IgD-negative memory B cell (primary cell): ENCODE data around the gene ANTXRL. TPM values are rescaled to one million over a fixed set of nuclear protein-coding genes. Genes with fewer than 3 reads are reported as not detected.
"Not testable (repeated sequence)": the region's sequence is repeated elsewhere in the genome, so short reads cannot be mapped to it uniquely, and the experiment has no call there.

Experiments used
- H3K27ac Mint-ChIP-seq, 3 donors: one replicate each; pipeline ENCODE4 v1.8.0; 2020 to 2022; ENCODE audit warnings: mild to moderate bottlenecking in 3 of 3, mixed read lengths in 3 of 3, moderate library complexity in 1 of 3
- H3K27me3 Mint-ChIP-seq: one replicate; pipeline ENCODE4 v1.8.0; 2021; ENCODE audit warnings: mixed read lengths
- H3K36me3 Mint-ChIP-seq: one replicate; pipeline ENCODE4 v1.8.0; 2020; ENCODE audit warnings: mild to moderate bottlenecking, mixed read lengths
- H3K4me1 Mint-ChIP-seq, 3 donors: one replicate each; pipeline ENCODE4 v1.8.0; 2020 to 2022; ENCODE audit warnings: mixed read lengths in 3 of 3, mild to moderate bottlenecking in 1 of 3
- H3K4me3 Mint-ChIP-seq, 4 donors: one replicate each; pipeline ENCODE4 v1.8.0; 2020 to 2022; ENCODE audit warnings: mild to moderate bottlenecking in 4 of 4, mixed read lengths in 4 of 4, moderate library complexity in 3 of 4
- H3K9me3 Mint-ChIP-seq, 3 donors: one replicate each; pipeline ENCODE4 v1.8.0; 2020 to 2021; ENCODE audit warnings: mixed read lengths in 3 of 3, mild to moderate bottlenecking in 1 of 3
- polyA plus RNA-seq: library from polyadenylated mRNA; unstranded; fragments of 300-500 nt; fragmentation: Illumina TruSeq; gene quantifications from one replicate; pipeline ENCODE4 v1.2.3, GENCODE V29; 2021

The ANTXRL gene
- polyA plus RNA-seq, 1 donor from 2014 or later: not detected

- Mint-ChIP-seq H3K27me3 (peaks cover 2% of the 10 kb centered on the region), H3K9me3 (no peaks in the 10 kb centered on the region), H3K27ac (no peak overlapping the region), H3K4me3 (no peak overlapping the region), H3K4me1 (no peaks in the 10 kb centered on the region), H3K36me3 (no peaks in the 10 kb centered on the region)
Observed at GRCh38 chr10:46312953-46313352, 26.2 kb downstream of the ANTXRL start.

DNA sequence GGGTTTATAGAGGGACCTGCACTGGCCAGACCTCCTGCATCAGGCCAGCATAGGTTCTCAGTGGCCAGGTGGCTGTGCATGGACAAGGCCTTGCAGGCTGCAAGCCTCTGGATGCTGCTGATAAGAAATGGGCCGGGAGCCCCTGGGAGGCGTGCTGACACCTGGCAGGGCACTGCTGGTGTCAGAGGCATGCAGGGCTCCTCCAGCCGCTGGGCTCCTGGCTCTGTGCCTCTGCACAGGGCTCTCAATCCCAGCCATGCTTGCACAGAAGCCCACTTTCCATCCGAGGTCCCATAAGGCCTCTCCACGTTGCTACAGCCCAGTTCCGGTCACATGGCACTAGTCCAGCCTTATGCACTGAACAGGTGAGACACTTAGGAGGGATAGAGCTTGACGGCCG, 27.3 kb downstream of the ANTXRL start:
- no peak overlapping the region for H3K4me3 Mint-ChIP-seq

DNA sequence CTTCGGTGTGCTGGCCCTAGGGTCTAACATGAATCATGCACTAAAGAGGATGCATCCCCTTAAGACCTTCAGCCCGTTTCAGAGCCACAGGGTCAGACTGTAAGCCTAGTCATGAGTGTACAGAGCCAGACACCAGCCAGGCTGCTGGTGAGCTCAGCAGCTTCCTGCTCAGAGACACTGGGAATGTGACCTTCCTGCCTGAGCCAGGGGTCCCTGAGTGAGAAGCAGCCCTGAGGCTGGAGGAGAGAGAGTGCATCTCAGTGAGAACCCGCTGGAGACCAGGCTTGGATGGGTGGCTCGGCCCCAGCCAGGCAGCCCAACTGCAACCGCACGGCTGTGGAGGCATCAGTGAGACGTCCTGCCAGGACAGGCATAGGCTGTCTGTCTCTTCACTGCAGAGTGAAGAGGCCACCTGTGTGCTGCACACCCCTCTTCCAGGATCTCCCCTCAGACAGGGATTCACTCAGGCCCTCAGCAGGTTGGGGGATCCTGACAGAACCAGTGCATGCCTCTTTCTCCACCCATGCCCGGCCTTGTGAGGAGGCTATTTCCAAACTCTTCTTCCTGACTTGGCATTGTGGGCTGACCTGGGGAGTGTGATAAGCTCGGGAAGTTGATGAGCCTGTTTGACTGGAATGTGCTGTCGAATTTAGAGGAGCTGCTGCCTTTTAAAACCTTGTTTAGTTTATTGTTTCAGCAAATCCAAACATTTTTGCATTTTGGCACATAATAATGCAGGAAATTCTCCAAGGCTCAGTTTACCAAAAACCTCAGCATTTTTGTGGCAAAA, 28.5 kb downstream of the ANTXRL start:
- H3K9me3 Mint-ChIP-seq, H3K36me3 Mint-ChIP-seq, H3K27ac Mint-ChIP-seq, H3K4me3 Mint-ChIP-seq, H3K27me3 Mint-ChIP-seq, H3K4me1 Mint-ChIP-seq: not testable (repeated sequence)

More for the DNA sequence above, 27.3 kb downstream of the ANTXRL start:
- Mint-ChIP-seq H3K27me3 (peaks cover 2% of the 10 kb centered on the region), H3K4me1 (no peaks in the 10 kb centered on the region), H3K36me3 (no peaks in the 10 kb centered on the region), H3K9me3 (no peaks in the 10 kb centered on the region), H3K27ac (no peak overlapping the region)

GRCh38 chr10:46317370-46317769, 30.6 kb downstream of the ANTXRL start:
- Mint-ChIP-seq H3K27me3 (peaks cover 3% of the 10 kb centered on the region), H3K9me3 (no peaks in the 10 kb centered on the region), H3K36me3 (no peaks in the 10 kb centered on the region), H3K4me3 (no peak overlapping the region), H3K27ac (no peak overlapping the region), H3K4me1 (no peaks in the 10 kb centered on the region)

- no peaks in the 10 kb centered on the region for H3K9me3 Mint-ChIP-seq
- H3K27me3 Mint-ChIP-seq: peaks cover 3% of the 10 kb centered on the region
- no peaks in the 10 kb centered on the region for H3K36me3 Mint-ChIP-seq
- H3K4me3 Mint-ChIP-seq: no peak overlapping the region
- H3K4me1 Mint-ChIP-seq: no peaks in the 10 kb centered on the region
- no peak overlapping the region for H3K27ac Mint-ChIP-seq
Observed at GRCh38 chr10:46317889-46318288, 31.1 kb downstream of the ANTXRL start.

GRCh38 chr10:46318799-46319198, 32.0 kb downstream of the ANTXRL start:
- no peak overlapping the region for H3K4me3 Mint-ChIP-seq
- H3K9me3 Mint-ChIP-seq: no peaks in the 10 kb centered on the region
- no peaks in the 10 kb centered on the region for H3K4me1 Mint-ChIP-seq
- H3K27me3 Mint-ChIP-seq: peaks cover 3% of the 10 kb centered on the region
- H3K36me3 Mint-ChIP-seq: no peaks in the 10 kb centered on the region
- H3K27ac Mint-ChIP-seq: peak overlapping the region in 1 of 3 donors; percentile 61

DNA sequence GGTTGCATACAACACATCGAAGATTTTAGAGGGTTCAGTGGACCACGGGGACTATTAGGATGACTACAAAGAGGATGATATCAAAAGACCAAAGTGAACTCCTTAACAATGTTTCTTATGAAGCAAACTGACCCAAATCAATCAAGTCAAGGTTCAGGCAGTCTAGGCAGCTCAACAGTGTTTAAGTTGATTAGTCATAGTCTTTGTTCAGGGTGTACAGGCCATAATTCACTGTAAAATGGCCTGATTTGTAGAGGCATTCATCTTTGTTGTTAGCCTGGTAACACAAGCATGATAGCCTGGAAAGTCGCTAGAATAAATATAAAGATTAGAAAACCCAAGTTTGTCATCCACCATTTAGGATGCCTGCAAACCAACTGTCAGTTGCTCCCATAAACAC, 32.6 kb downstream of the ANTXRL start:
- no peaks in the 10 kb centered on the region for H3K4me1 Mint-ChIP-seq
- no peaks in the 10 kb centered on the region for H3K9me3 Mint-ChIP-seq
- no peak overlapping the region for H3K27ac Mint-ChIP-seq
- no peak overlapping the region for H3K4me3 Mint-ChIP-seq
- H3K27me3 Mint-ChIP-seq: peaks cover 3% of the 10 kb centered on the region
- H3K36me3 Mint-ChIP-seq: no peaks in the 10 kb centered on the region

DNA sequence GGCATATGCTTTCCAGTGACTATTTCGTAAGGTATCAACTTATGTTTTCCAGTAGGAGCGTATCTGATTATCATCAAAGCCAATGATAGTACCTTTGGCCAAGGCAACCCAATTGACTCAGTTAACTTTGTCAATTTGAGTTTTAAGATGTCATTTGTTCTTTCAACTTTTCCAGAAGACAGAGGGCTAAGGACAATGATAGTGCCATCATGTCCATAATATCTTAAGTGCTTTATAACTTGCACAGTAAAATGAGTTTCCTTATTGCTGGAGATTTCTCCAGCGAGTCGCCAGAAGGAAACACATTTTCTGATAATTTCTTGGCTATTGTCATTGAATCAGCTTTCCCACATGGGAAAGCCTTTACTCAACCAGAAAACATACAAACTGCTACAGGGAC, 35.0 kb downstream of the ANTXRL start:
- H3K27ac Mint-ChIP-seq: no peak overlapping the region
- peaks cover 4% of the 10 kb centered on the region for H3K27me3 Mint-ChIP-seq
- H3K4me1 Mint-ChIP-seq: no peaks in the 10 kb centered on the region
- no peaks in the 10 kb centered on the region for H3K36me3 Mint-ChIP-seq
- no peak overlapping the region for H3K4me3 Mint-ChIP-seq
- no peaks in the 10 kb centered on the region for H3K9me3 Mint-ChIP-seq

GRCh38 chr10:46323176-46323575, 36.4 kb downstream of the ANTXRL start:
- H3K36me3 Mint-ChIP-seq: no peaks in the 10 kb centered on the region
- H3K9me3 Mint-ChIP-seq: peaks cover 0 to 2% (median 0%) of the 10 kb centered on the region in 3 donors
- no peak overlapping the region for H3K4me3 Mint-ChIP-seq
- no peak overlapping the region for H3K27ac Mint-ChIP-seq
- H3K27me3 Mint-ChIP-seq: peaks cover 7% of the 10 kb centered on the region
- H3K4me1 Mint-ChIP-seq: no peaks in the 10 kb centered on the region

DNA sequence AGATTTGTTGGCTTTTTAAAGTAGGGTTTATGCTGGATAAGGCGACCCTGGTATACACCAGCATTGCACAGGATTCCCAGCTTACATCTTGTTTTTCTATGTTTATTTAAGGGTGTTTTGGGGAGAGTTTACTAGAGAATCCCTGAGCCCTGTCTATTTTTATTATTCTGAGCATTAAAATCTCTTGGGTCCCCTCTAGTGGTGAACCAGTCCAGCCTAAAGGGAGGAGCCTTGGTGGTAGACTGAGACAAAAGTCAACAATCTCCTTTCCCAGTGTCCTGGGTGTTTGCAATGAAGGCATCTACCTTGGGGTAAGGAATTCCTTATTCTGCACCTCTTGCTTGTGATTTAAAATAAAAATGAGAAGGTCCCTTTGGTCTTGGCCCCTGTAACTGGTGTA, 38.2 kb downstream of the ANTXRL start:
- no peaks in the 10 kb centered on the region for H3K4me1 Mint-ChIP-seq
- H3K4me3 Mint-ChIP-seq: no peak overlapping the region
- H3K27me3 Mint-ChIP-seq: peaks cover 7% of the 10 kb centered on the region
- no peak overlapping the region for H3K27ac Mint-ChIP-seq
- peaks cover 0 to 2% (median 0%) of the 10 kb centered on the region in 3 donors for H3K9me3 Mint-ChIP-seq
- H3K36me3 Mint-ChIP-seq: no peaks in the 10 kb centered on the region

DNA sequence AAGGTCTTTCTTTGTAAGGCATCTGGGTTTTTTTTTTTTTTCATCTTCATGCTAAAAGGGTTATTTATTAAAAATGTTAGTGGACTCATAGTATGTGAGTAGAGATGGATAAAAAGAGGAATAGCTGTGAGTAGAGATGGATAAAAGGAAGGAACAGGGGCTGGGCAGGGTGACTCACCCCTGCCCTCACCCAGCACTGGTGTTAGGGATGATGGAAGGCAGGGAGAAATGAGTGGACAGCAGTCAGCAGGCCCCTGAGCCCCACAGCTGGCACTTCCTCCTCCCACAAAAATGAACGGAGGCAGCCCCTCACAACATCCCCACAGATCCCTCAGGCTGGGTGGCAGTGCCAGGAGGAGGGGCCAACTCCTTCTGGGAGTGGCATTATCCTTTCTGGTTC, 39.3 kb downstream of the ANTXRL start:
- no peaks in the 10 kb centered on the region for H3K4me1 Mint-ChIP-seq
- H3K36me3 Mint-ChIP-seq: no peaks in the 10 kb centered on the region
- H3K27ac Mint-ChIP-seq: no peak overlapping the region
- peaks cover 0 to 2% (median 0%) of the 10 kb centered on the region in 3 donors for H3K9me3 Mint-ChIP-seq
- H3K27me3 Mint-ChIP-seq: peaks cover 7% of the 10 kb centered on the region
- no peak overlapping the region for H3K4me3 Mint-ChIP-seq

- no peak overlapping the region for H3K4me3 Mint-ChIP-seq
- no peaks in the 10 kb centered on the region for H3K36me3 Mint-ChIP-seq
- no peak overlapping the region for H3K27ac Mint-ChIP-seq
- H3K27me3 Mint-ChIP-seq: peaks cover 5% of the 10 kb centered on the region
- H3K9me3 Mint-ChIP-seq: peaks cover 0 to 2% (median 0%) of the 10 kb centered on the region in 3 donors
- H3K4me1 Mint-ChIP-seq: no peaks in the 10 kb centered on the region
Observed at GRCh38 chr10:46326971-46327370, 40.2 kb downstream of the ANTXRL start.

- Mint-ChIP-seq H3K27ac (no peak overlapping the region), H3K4me3 (no peak overlapping the region), H3K9me3 (peaks cover 0 to 2% (median 0%) of the 10 kb centered on the region in 3 donors), H3K36me3 (no peaks in the 10 kb centered on the region), H3K4me1 (no peaks in the 10 kb centered on the region), H3K27me3 (peaks cover 5% of the 10 kb centered on the region)
Observed at GRCh38 chr10:46327685-46328084, 40.9 kb downstream of the ANTXRL start.

DNA sequence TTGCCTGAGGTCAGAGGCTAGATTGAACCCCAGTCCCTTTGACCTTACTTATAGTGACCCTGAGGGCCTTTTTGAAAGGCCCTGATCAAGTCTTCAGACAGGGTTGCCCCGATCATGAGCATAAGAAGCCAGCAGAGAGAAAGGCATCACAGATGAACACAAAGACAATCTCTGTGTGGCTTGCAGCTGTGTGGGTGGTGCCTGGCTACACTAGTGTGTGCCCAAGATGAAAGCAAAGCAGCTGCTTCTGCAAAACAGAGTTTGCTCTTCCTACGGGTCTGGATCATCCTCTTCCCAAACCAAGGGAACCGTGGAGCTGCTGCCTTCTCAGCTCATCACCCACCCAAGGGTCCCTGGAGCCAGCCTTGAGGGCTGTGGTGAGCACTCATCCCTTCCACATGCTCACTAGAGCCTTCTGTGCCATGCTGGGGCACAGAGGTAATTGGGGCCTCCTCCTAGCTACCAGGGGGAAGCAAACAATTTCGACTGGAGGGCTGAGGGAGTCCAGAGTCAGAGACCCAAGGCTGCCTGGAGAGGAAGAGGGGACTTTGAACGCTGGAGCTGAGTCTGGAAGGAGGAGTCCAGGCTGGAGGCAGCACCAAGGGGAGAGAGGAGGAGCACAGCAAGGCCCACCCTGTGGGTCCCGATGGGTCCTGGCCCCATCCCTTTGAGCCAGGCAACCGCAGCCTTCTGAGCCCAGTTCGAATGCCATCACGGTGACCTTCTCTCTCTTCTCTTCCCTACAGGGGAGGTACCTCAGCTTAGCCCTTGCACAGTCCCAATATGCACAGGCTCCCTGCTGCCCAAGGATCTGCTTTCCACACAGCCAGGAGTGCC, 42.3 kb downstream of the ANTXRL start:
- Mint-ChIP-seq H3K4me1 (no peaks in the 10 kb centered on the region), H3K4me3 (no peak overlapping the region), H3K27me3 (peaks cover 5% of the 10 kb centered on the region), H3K9me3 (peaks cover 0 to 2% (median 0%) of the 10 kb centered on the region in 3 donors), H3K36me3 (no peaks in the 10 kb centered on the region), H3K27ac (no peak overlapping the region)

- no peak overlapping the region for H3K27ac Mint-ChIP-seq
- H3K4me1 Mint-ChIP-seq: no peaks in the 10 kb centered on the region
- peak overlapping the region in 1 of 4 donors; percentile 6 for H3K4me3 Mint-ChIP-seq
- H3K9me3 Mint-ChIP-seq: peaks cover 0 to 2% (median 0%) of the 10 kb centered on the region in 3 donors
- peaks cover 5% of the 10 kb centered on the region for H3K27me3 Mint-ChIP-seq
- H3K36me3 Mint-ChIP-seq: no peaks in the 10 kb centered on the region
Observed at GRCh38 chr10:46329690-46330016, 42.9 kb downstream of the ANTXRL start.

GRCh38 chr10:46330894-46331293, 44.1 kb downstream of the ANTXRL start:
- H3K4me1 Mint-ChIP-seq: no peaks in the 10 kb centered on the region
- no peaks in the 10 kb centered on the region for H3K36me3 Mint-ChIP-seq
- peaks cover 5% of the 10 kb centered on the region for H3K27me3 Mint-ChIP-seq
- no peak overlapping the region for H3K4me3 Mint-ChIP-seq
- H3K27ac Mint-ChIP-seq: no peak overlapping the region
- H3K9me3 Mint-ChIP-seq: peaks cover 0 to 2% (median 0%) of the 10 kb centered on the region in 3 donors
